H9 (cell line): ENCODE results near the gene PMS1. TPM values are rescaled to one million over a fixed set of nuclear protein-coding genes. Genes with fewer than 3 reads are reported as not detected.

Experiments used
- DNase-seq: peaks from one replicate; pipeline ENCODE4 v3.0.0-alpha.2; 2017
- H2AFZ ChIP-seq: one replicate; pipeline ENCODE4 v1.6.1; 2013; ENCODE audit warnings: mild to moderate bottlenecking, low read length, control low read depth, moderate library complexity
- H2AK5ac ChIP-seq: 2 replicates; pipeline ENCODE4 v1.6.1; 2013; ENCODE audit warnings: low read length, control low read depth, mixed read lengths; ENCODE audit not compliant: insufficient read length
- H2BK120ac ChIP-seq: one replicate; pipeline ENCODE4 v1.6.1; 2013; ENCODE audit warnings: low read depth, mild to moderate bottlenecking, low read length, control low read depth, inconsistent platforms; ENCODE audit not compliant: poor library complexity, severe bottlenecking
- H2BK12ac ChIP-seq: 2 replicates; pipeline ENCODE4 v1.6.1; 2013; ENCODE audit warnings: low read length, control low read depth, mixed read lengths, low read depth; ENCODE audit not compliant: insufficient read length
- H2BK15ac ChIP-seq: 2 replicates; pipeline ENCODE4 v1.6.1; 2013; ENCODE audit warnings: low read depth, low read length, control low read depth
- H2BK20ac ChIP-seq: one replicate; pipeline ENCODE4 v1.6.1; 2013; ENCODE audit warnings: low read depth, mild to moderate bottlenecking, low read length, control low read depth, inconsistent platforms; ENCODE audit not compliant: poor library complexity, severe bottlenecking
- H2BK5ac ChIP-seq: 2 replicates; pipeline ENCODE4 v1.6.1; 2013; ENCODE audit warnings: low read length, control low read depth, mixed read lengths; ENCODE audit not compliant: insufficient read length
- H3K14ac ChIP-seq: 2 replicates; pipeline ENCODE4 v1.6.1; 2013; ENCODE audit warnings: low read length, control low read depth; ENCODE audit not compliant: insufficient read depth
- H3K18ac ChIP-seq: 2 replicates; pipeline ENCODE4 v1.6.1; 2013; ENCODE audit warnings: low read depth, mild to moderate bottlenecking, mixed read lengths, low read length, control low read depth; ENCODE audit not compliant: insufficient read length
- H3K23ac ChIP-seq: 2 replicates; pipeline ENCODE4 v1.6.1; 2013; ENCODE audit warnings: low read length, control low read depth, mixed read lengths, low read depth; ENCODE audit not compliant: insufficient read length
- H3K23me2 ChIP-seq: 2 replicates; pipeline ENCODE4 v1.6.1; 2013; ENCODE audit warnings: low read depth, mild to moderate bottlenecking, mixed read lengths, low read length, control low read depth; ENCODE audit not compliant: insufficient read length, poor library complexity, severe bottlenecking
- H3K27ac ChIP-seq: 2 replicates; pipeline ENCODE4 v1.5.1; 2013; ENCODE audit warnings: low read length, control low read depth, mixed read lengths, low read depth; ENCODE audit not compliant: insufficient read length
- H3K27me3 ChIP-seq: 2 replicates; pipeline ENCODE4 v1.6.1; 2013; ENCODE audit warnings: low read length, control low read depth, inconsistent platforms; ENCODE audit not compliant: insufficient read depth
- H3K4ac ChIP-seq: 2 replicates; pipeline ENCODE4 v1.6.1; 2013; ENCODE audit warnings: low read depth, mild to moderate bottlenecking, control low read depth, inconsistent platforms, low read length, moderate library complexity
- H3K4me1 ChIP-seq: 2 replicates; pipeline ENCODE4 v1.6.1; 2013; ENCODE audit warnings: low read length, control low read depth, inconsistent platforms; ENCODE audit not compliant: insufficient read depth
- H3K4me2 ChIP-seq: 2 replicates; pipeline ENCODE4 v1.6.1; 2013; ENCODE audit warnings: low read length, control low read depth, mixed read lengths; ENCODE audit not compliant: insufficient read length, insufficient read depth
- H3K56ac ChIP-seq: 2 replicates; pipeline ENCODE4 v1.6.1; 2013; ENCODE audit warnings: low read depth, mild to moderate bottlenecking, mixed read lengths, low read length, control low read depth; ENCODE audit not compliant: insufficient read length
- H3K79me1 ChIP-seq: 2 replicates; pipeline ENCODE4 v1.6.1; 2013; ENCODE audit warnings: low read depth, mild to moderate bottlenecking, moderate library complexity, low read length, control low read depth, inconsistent platforms; ENCODE audit not compliant: insufficient read depth, poor library complexity, severe bottlenecking
- H3K79me2 ChIP-seq: 2 replicates; pipeline ENCODE4 v1.6.1; 2013; ENCODE audit warnings: low read length, control low read depth, inconsistent platforms; ENCODE audit not compliant: insufficient read depth
- H3K9ac ChIP-seq: 2 replicates; pipeline ENCODE4 v1.6.1; 2013; ENCODE audit warnings: low read length, control low read depth, mixed read lengths; ENCODE audit not compliant: insufficient read length; ENCODE audit errors: extremely low read depth
- H3K9me3 ChIP-seq: one replicate; pipeline ENCODE4 v1.6.1; 2013; ENCODE audit warnings: low read depth, low read length, inconsistent platforms; ENCODE audit not compliant: control insufficient read depth
- H3T11ph ChIP-seq: one replicate; pipeline ENCODE4 v1.6.1; 2013; ENCODE audit warnings: mild to moderate bottlenecking, low read length, control low read depth, inconsistent platforms
- H4K20me1 ChIP-seq: one replicate; pipeline ENCODE4 v1.6.1; 2013; ENCODE audit not compliant: control insufficient read depth, insufficient read length, insufficient read depth
- H4K5ac ChIP-seq: 2 replicates; pipeline ENCODE4 v1.6.1; 2013; ENCODE audit warnings: low read depth, mild to moderate bottlenecking, mixed read lengths, low read length, control low read depth; ENCODE audit not compliant: insufficient read length
- H4K8ac ChIP-seq: replicated peaks from 2 replicates; pipeline ENCODE4 v1.6.1; 2013; ENCODE audit warnings: low read length, control low read depth, mixed read lengths, low read depth; ENCODE audit not compliant: insufficient read length
- H4K91ac ChIP-seq: 2 replicates; pipeline ENCODE4 v1.6.1; 2013; ENCODE audit warnings: low read depth, mild to moderate bottlenecking, moderate library complexity, mixed read lengths, low read length, control low read depth; ENCODE audit not compliant: insufficient read length
- H3K27ac Mint-ChIP-seq, 3 experiments: 2 replicates in 2 of 3; 3 replicates in 1 of 3; pipeline ENCODE4 v1.8.0; 2020 to 2021; ENCODE audit warnings: mixed read lengths in 3 of 3, mild to moderate bottlenecking in 1 of 3, moderate library complexity in 1 of 3
- H3K27me3 Mint-ChIP-seq: 2 replicates; pipeline ENCODE4 v1.8.0; 2021; ENCODE audit warnings: low read depth, mild to moderate bottlenecking, moderate library complexity, mixed read lengths
- H3K36me3 Mint-ChIP-seq, 3 experiments: 2 replicates in 2 of 3; 3 replicates in 1 of 3; pipeline ENCODE4 v1.8.0; 2020 to 2021; ENCODE audit warnings: low read depth in 3 of 3, mixed read lengths in 3 of 3; ENCODE audit not compliant: insufficient read depth in 1 of 3
- H3K4me1 Mint-ChIP-seq, 2 experiments: 2 replicates each; pipeline ENCODE4 v1.8.0; 2020; ENCODE audit warnings: mixed read lengths in 2 of 2
- H3K4me3 Mint-ChIP-seq, 2 experiments: 2 replicates in 1 of 2; 3 replicates in 1 of 2; pipeline ENCODE4 v1.8.0; 2020 to 2021; ENCODE audit warnings: mild to moderate bottlenecking in 2 of 2, mixed read lengths in 2 of 2, moderate library complexity in 1 of 2
- H3K9me3 Mint-ChIP-seq, 2 experiments: 2 replicates in 1 of 2; 3 replicates in 1 of 2; pipeline ENCODE4 v1.8.0; 2020; ENCODE audit warnings: mild to moderate bottlenecking in 2 of 2, mixed read lengths in 2 of 2, moderate library complexity in 1 of 2
- WGBS: extraction: QIAGEN DNeasy Blood & Tissue Kit; methylation state at CpG from one replicate; pipeline ENCODE4 v1.1.7; 2013; ENCODE audit warnings: missing lambda C conversion rate, low lambda C conversion rate, mixed read lengths; ENCODE audit not compliant: insufficient read length; ENCODE audit errors: extremely low coverage; 5-methylcytosine and 5-hydroxymethylcytosine counted together
- total RNA-seq: library from RNA; stranded (reverse); gene quantifications from 2 replicates; pipeline ENCODE4 v1.2.1, GENCODE V29; 2021
- TF ChIP-seq, protein P1 (sequence below): fragments of 200-600 bp; sonication (generic); conservative IDR thresholded peaks from 3 replicates; pipeline ENCODE4 v1.8.0; 2021; ENCODE audit warnings: antibody characterized with exemption, mild to moderate bottlenecking

The PMS1 gene
- total RNA-seq, 1 experiment from 2014 or later, result 47.2 TPM

DNA sequence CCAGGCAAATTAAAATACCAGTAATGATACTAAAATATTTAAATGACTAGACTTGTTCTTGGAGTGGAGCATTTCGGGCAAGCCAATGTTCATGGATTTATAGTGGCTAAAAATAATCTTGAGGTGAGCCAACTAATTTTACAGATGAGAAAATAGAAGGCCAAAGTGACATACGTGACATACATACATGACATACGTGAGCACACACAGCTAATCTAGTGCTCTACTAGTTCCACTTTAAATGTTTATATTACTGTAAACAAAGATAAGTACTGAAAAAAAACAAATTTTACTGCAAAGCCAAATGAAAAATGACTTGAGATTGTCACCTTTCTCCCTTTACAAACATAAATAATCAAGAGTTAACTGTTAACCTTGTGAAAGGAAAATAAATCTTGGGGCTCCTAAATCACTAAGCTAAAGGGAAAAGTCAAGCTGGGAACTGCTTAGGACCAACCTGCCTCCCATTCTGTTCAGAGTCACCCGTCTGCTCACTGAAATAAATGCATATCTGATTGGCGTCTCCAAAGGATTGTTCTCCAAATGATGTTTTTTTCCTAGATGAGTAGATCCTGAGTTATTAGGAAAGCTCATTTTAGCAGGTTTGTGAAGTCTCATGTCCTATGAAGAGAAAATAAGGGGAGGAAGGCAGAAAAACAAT is 96.7 kb downstream of the PMS1 start:
- no CpG with 5 or more reads among the region's 5 CpGs for WGBS
- no peak for DNase-seq
- H3K27me3 ChIP-seq, result no peaks in the 10 kb centered on the region
- no peak overlapping the region for H3K18ac ChIP-seq
- no peak overlapping the region for H2BK20ac ChIP-seq
- H2BK120ac ChIP-seq, result no peak overlapping the region
- no peak overlapping the region for H4K8ac ChIP-seq
- H3K23ac ChIP-seq, result no peak overlapping the region
- H4K91ac ChIP-seq, result no peak overlapping the region
- no peaks in the 10 kb centered on the region for H4K20me1 ChIP-seq
- H4K5ac ChIP-seq, result no peak overlapping the region
- Mint-ChIP-seq H3K27me3 (no peaks in the 10 kb centered on the region), H3K9me3 (no peaks in the 10 kb centered on the region), H3K27ac (peak overlapping the region in 2 of 3 experiments; percentile 9 to 81; a peak in 4 of 7 replicates), H3K4me1 (peaks cover 9 to 10% of the 10 kb centered on the region in 2 experiments), H3K4me3 (no peak overlapping the region), H3K36me3 (peaks cover 3 to 17% (median 12%) of the 10 kb centered on the region in 3 experiments; a peak in 6 of 7 replicates)
- H3K79me1 ChIP-seq, result no peaks in the 10 kb centered on the region
- H3K27ac ChIP-seq, result no peak overlapping the region
- no peak overlapping the region for H3K56ac ChIP-seq
- no peak overlapping the region for H3K9ac ChIP-seq
- no peaks in the 10 kb centered on the region for H3K9me3 ChIP-seq
- H3K14ac ChIP-seq, result no peak overlapping the region
- H3K79me2 ChIP-seq, result no peaks in the 10 kb centered on the region
- no peak overlapping the region for H2AFZ ChIP-seq
- H2AK5ac ChIP-seq, result no peak overlapping the region
- TF ChIP-seq, protein P1, sequence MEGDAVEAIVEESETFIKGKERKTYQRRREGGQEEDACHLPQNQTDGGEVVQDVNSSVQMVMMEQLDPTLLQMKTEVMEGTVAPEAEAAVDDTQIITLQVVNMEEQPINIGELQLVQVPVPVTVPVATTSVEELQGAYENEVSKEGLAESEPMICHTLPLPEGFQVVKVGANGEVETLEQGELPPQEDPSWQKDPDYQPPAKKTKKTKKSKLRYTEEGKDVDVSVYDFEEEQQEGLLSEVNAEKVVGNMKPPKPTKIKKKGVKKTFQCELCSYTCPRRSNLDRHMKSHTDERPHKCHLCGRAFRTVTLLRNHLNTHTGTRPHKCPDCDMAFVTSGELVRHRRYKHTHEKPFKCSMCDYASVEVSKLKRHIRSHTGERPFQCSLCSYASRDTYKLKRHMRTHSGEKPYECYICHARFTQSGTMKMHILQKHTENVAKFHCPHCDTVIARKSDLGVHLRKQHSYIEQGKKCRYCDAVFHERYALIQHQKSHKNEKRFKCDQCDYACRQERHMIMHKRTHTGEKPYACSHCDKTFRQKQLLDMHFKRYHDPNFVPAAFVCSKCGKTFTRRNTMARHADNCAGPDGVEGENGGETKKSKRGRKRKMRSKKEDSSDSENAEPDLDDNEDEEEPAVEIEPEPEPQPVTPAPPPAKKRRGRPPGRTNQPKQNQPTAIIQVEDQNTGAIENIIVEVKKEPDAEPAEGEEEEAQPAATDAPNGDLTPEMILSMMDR, result no peak
- no peak overlapping the region for H3K4ac ChIP-seq
- H3K4me1 ChIP-seq, result no peaks in the 10 kb centered on the region
- H2BK5ac ChIP-seq, result no peak overlapping the region
- H3K23me2 ChIP-seq, result no peaks in the 10 kb centered on the region
- no peak overlapping the region for H3T11ph ChIP-seq
- H2BK15ac ChIP-seq, result no peak overlapping the region
- H3K4me2 ChIP-seq, result no peak overlapping the region
- no peak overlapping the region for H2BK12ac ChIP-seq
